ENCODE measurements around the gene TRAPPC11.

- TF ChIP-seq, protein P1, sequence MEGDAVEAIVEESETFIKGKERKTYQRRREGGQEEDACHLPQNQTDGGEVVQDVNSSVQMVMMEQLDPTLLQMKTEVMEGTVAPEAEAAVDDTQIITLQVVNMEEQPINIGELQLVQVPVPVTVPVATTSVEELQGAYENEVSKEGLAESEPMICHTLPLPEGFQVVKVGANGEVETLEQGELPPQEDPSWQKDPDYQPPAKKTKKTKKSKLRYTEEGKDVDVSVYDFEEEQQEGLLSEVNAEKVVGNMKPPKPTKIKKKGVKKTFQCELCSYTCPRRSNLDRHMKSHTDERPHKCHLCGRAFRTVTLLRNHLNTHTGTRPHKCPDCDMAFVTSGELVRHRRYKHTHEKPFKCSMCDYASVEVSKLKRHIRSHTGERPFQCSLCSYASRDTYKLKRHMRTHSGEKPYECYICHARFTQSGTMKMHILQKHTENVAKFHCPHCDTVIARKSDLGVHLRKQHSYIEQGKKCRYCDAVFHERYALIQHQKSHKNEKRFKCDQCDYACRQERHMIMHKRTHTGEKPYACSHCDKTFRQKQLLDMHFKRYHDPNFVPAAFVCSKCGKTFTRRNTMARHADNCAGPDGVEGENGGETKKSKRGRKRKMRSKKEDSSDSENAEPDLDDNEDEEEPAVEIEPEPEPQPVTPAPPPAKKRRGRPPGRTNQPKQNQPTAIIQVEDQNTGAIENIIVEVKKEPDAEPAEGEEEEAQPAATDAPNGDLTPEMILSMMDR (IDR thresholded peaks at IDR 0.05; ENCODE audit: insufficient read depth, low read depth, low read length): no peak
- no peak for TF ChIP-seq EZH2 (IDR thresholded peaks at IDR 0.05; ENCODE audit: insufficient read depth, low read length)
Observed at GRCh38 chr4:183626168-183626567, 32.9 kb upstream of the TRAPPC11 start.
